ENCODE results near the gene TWIST2. TPM values are rescaled to one million over a fixed set of nuclear protein-coding genes. Genes with fewer than 3 reads are reported as not detected.

Gene TWIST2
- total RNA-seq, 1 donor from 2014 or later: 13.6 TPM

- intact Hi-C loops (cut with DNase I): no loop called here
- DNase-seq (ENCODE audit: low spot score): peak; percentile 76
- peak; percentile 84 for ATAC-seq
These were observed 48.2 kb downstream of the TWIST2 start for GRCh38 chr2:238895891-238896600.

GRCh38 chr2:238896641-238897040 lies 48.8 kb downstream of the TWIST2 start:
- intact Hi-C loops (cut with DNase I): no loop called here
- DNase-seq (ENCODE audit: low spot score): no peak
- ATAC-seq: no peak

- intact Hi-C loops (cut with DNase I): no loop called here
- no peak for DNase-seq (ENCODE audit: low spot score)
- no peak for ATAC-seq
These were observed 49.4 kb downstream of the TWIST2 start for GRCh38 chr2:238897122-238897880.

- ATAC-seq (no peak), DNase-seq (ENCODE audit: low spot score) (no peak)
- intact Hi-C loops (cut with DNase I): no loop called here
These were observed 50.0 kb downstream of the TWIST2 start for GRCh38 chr2:238897911-238898311.

GRCh38 chr2:238898534-238899281 lies 50.8 kb downstream of the TWIST2 start:
- intact Hi-C loops (cut with DNase I): no loop called here
- ATAC-seq (no peak), DNase-seq (ENCODE audit: low spot score) (no peak)

- DNase-seq (ENCODE audit: low spot score) (no peak), ATAC-seq (no peak)
- intact Hi-C loops (cut with DNase I): no loop called here
These were observed 51.5 kb downstream of the TWIST2 start for GRCh38 chr2:238899386-238899785.

GRCh38 chr2:238900511-238900910 lies 52.6 kb downstream of the TWIST2 start:
- intact Hi-C loops (cut with DNase I): no loop called here
- no peak for DNase-seq (ENCODE audit: low spot score)

GRCh38 chr2:238901461-238902057 lies 53.7 kb downstream of the TWIST2 start:
- DNase-seq (ENCODE audit: low spot score) (no peak), ATAC-seq (no peak)
- intact Hi-C loops (cut with DNase I): no loop called here

More at GRCh38 chr2:238900511-238900910, 52.6 kb downstream of the TWIST2 start:
- no peak for ATAC-seq

GRCh38 chr2:238902285-238902684 lies 54.4 kb downstream of the TWIST2 start:
- DNase-seq (ENCODE audit: low spot score): no peak
- ATAC-seq: no peak
- intact Hi-C loops (cut with DNase I): no loop called here

GRCh38 chr2:238903141-238903540 lies 55.3 kb downstream of the TWIST2 start:
- DNase-seq (ENCODE audit: low spot score): no peak
- no peak for ATAC-seq
- intact Hi-C loops (cut with DNase I): no loop called here

GRCh38 chr2:238904177-238904576 lies 56.3 kb downstream of the TWIST2 start:
- no peak for DNase-seq (ENCODE audit: low spot score)
- intact Hi-C loops (cut with DNase I): no loop called here
- no peak for ATAC-seq

GRCh38 chr2:238904716-238905115 lies 56.8 kb downstream of the TWIST2 start:
- DNase-seq (ENCODE audit: low spot score): no peak
- ATAC-seq: no peak
- intact Hi-C loops (cut with DNase I): no loop called here

GRCh38 chr2:238905224-238905623 lies 57.3 kb downstream of the TWIST2 start:
- intact Hi-C loops (cut with DNase I): no loop called here
- no peak for ATAC-seq
- DNase-seq (ENCODE audit: low spot score): no peak

GRCh38 chr2:238905644-238906043 lies 57.8 kb downstream of the TWIST2 start:
- intact Hi-C loops (cut with DNase I): no loop called here
- DNase-seq (ENCODE audit: low spot score) (no peak), ATAC-seq (no peak)

GRCh38 chr2:238906254-238906935 lies 58.5 kb downstream of the TWIST2 start:
- intact Hi-C loops (cut with DNase I): no loop called here
- ATAC-seq: no peak
- DNase-seq (ENCODE audit: low spot score): no peak

- intact Hi-C loops (cut with DNase I): no loop called here
- ATAC-seq: no peak
- DNase-seq (ENCODE audit: low spot score): no peak
These were observed 59.2 kb downstream of the TWIST2 start for GRCh38 chr2:238906936-238907716.

- intact Hi-C loops (cut with DNase I): no loop called here
- DNase-seq (ENCODE audit: low spot score) (no peak), ATAC-seq (no peak)
These were observed 59.9 kb downstream of the TWIST2 start for GRCh38 chr2:238907717-238908173.
